Smooth muscle cell (in vitro differentiated cells): ENCODE measurements around the gene ADGRA1. TPM values are rescaled to one million over a fixed set of nuclear protein-coding genes. Genes with fewer than 3 reads are reported as not detected.

Experiments used
- DNase-seq: peaks from one replicate; lab custom pipeline; 2025; ENCODE audit not compliant: unreplicated experiment; lab: John Stamatoyannopoulos, UW
- H2AFZ ChIP-seq: fragments of 200-600 bp; sonication (generic); 2 replicates; pipeline ENCODE4 v1.6.0; 2016; ENCODE audit warnings: antibody characterized with exemption, low read depth, mild to moderate bottlenecking
- H3F3A ChIP-seq: fragments of 200-600 bp; sonication (generic); 2 replicates; pipeline ENCODE4 v1.6.0; 2017; ENCODE audit warnings: antibody characterized with exemption, low read depth
- H3K27ac ChIP-seq: fragments of 200-600 bp; sonication (generic); 2 replicates; pipeline ENCODE4 v1.5.1; 2016; ENCODE audit warnings: low read depth, mild to moderate bottlenecking
- H3K27me3 ChIP-seq: fragments of 200-600 bp; sonication (generic); 2 replicates; pipeline ENCODE4 v1.6.1; 2016; ENCODE audit warnings: low read depth, mild to moderate bottlenecking
- H3K36me3 ChIP-seq: fragments of 200-600 bp; sonication (generic); 2 replicates; pipeline ENCODE4 v1.5.1; 2016; ENCODE audit warnings: low read depth
- H3K4me1 ChIP-seq: fragments of 200-600 bp; sonication (generic); 2 replicates; pipeline ENCODE4 v1.5.1; 2016; ENCODE audit warnings: low read depth
- H3K4me2 ChIP-seq: fragments of 200-600 bp; sonication (generic); 2 replicates; pipeline ENCODE4 v1.6.0; 2016; ENCODE audit warnings: mild to moderate bottlenecking
- H3K4me3 ChIP-seq: fragments of 200-600 bp; sonication (generic); 2 replicates; pipeline ENCODE4 v1.5.1; 2016; ENCODE audit warnings: mild to moderate bottlenecking
- H3K79me2 ChIP-seq: fragments of 200-600 bp; sonication (generic); 2 replicates; pipeline ENCODE4 v1.6.0; 2016; ENCODE audit warnings: low read depth, mild to moderate bottlenecking
- H3K9ac ChIP-seq: fragments of 200-600 bp; sonication (generic); 2 replicates; pipeline ENCODE4 v1.6.0; 2016; ENCODE audit warnings: low read depth
- H3K9me3 ChIP-seq: fragments of 200-600 bp; sonication (generic); replicated peaks from 2 replicates; pipeline ENCODE4 v1.5.1; 2016; ENCODE audit warnings: low read depth
- H4K20me1 ChIP-seq: fragments of 200-600 bp; sonication (generic); 2 replicates; pipeline ENCODE4 v1.6.0; 2016; ENCODE audit warnings: low read depth
- WGBS: methylation state at CpG from one replicate; pipeline ENCODE4 v1.1.7; 2016; ENCODE audit warnings: low lambda C conversion rate; 5-methylcytosine and 5-hydroxymethylcytosine counted together
- polyA plus RNA-seq: library from polyadenylated mRNA; unstranded; fragments of >200 nt; fragmentation: Nextera tagmentation; extraction: Ambion mirVana; gene quantifications from 2 replicates; pipeline ENCODE4 v1.2.1, GENCODE V29; 2016
- total RNA-seq: library from RNA; depleted of rRNA; stranded (reverse); fragments of >200 nt; gene quantifications from 2 replicates; pipeline ENCODE4 v1.2.3, GENCODE V29; 2014
- TF ChIP-seq, protein P1 (sequence below): fragments of 200-600 bp; sonication (generic); IDR thresholded peaks from 2 replicates; pipeline ENCODE4 v1.5.1; 2017; ENCODE audit warnings: borderline replicate concordance, mild to moderate bottlenecking, antibody characterized with exemption; ENCODE audit not compliant: insufficient read depth, poor library complexity, severe bottlenecking

ADGRA1 gene
- total and polyA plus RNA-seq, 2 experiments from 2014 or later: not detected

GRCh38 chr10:133177380-133178157 is 89.8 kb downstream of the ADGRA1 start:
- Histone ChIP-seq H3K79me2 (no peaks in the 10 kb centered on the region), H3K27me3 (no peaks in the 10 kb centered on the region), H3K9ac (no peak overlapping the region), H3K9me3 (no peaks in the 10 kb centered on the region), H3K36me3 (no peaks in the 10 kb centered on the region), H3K4me1 (no peaks in the 10 kb centered on the region), H4K20me1 (no peaks in the 10 kb centered on the region), H3F3A (no peaks in the 10 kb centered on the region), H2AFZ (no peak overlapping the region), H3K27ac (no peak overlapping the region), H3K4me3 (no peak overlapping the region), H3K4me2 (no peak overlapping the region)
- WGBS: 97% methylated on average over 12 of the region's 12 CpGs
- TF ChIP-seq, protein P1, sequence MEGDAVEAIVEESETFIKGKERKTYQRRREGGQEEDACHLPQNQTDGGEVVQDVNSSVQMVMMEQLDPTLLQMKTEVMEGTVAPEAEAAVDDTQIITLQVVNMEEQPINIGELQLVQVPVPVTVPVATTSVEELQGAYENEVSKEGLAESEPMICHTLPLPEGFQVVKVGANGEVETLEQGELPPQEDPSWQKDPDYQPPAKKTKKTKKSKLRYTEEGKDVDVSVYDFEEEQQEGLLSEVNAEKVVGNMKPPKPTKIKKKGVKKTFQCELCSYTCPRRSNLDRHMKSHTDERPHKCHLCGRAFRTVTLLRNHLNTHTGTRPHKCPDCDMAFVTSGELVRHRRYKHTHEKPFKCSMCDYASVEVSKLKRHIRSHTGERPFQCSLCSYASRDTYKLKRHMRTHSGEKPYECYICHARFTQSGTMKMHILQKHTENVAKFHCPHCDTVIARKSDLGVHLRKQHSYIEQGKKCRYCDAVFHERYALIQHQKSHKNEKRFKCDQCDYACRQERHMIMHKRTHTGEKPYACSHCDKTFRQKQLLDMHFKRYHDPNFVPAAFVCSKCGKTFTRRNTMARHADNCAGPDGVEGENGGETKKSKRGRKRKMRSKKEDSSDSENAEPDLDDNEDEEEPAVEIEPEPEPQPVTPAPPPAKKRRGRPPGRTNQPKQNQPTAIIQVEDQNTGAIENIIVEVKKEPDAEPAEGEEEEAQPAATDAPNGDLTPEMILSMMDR: no peak
- DNase-seq: no peak

DNA sequence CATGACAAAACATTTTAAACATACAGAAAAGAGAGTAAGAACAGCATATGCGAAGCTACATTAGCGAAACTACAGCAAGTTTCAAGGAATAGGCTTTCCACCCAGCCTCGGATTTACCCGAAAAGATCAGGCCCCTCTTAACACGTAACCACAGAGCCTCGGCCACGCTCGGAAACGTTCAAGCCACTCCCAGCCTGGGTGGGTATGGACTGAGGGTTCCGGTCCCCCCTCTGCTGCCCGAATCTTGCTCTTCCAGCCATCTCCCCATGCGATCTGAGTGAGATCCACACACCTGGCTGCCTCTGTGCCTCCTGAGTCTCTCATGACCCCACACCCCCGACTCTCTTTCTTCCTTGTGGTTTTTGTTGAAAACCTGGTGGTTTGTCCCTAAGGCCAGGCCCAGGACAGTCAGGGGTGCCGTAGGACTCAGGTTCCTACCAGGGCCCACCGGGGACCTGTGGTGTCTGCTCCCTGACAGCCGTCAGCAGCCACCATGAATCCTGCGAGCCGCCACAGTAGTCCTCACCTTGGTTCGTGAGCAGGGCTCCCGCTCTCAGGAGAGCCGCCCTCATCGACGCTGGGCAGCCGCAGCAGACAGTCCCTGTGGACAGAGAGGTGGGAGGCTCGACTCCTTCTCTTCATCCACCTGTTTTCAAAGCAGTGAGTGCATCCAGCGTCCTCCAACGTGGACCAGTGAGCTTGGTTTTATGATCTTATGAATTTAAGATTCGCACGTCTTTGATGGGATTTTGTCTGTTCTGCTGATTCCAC is 90.8 kb downstream of the ADGRA1 start:
- Histone ChIP-seq H2AFZ (no peak overlapping the region), H3K79me2 (no peaks in the 10 kb centered on the region), H3K4me3 (no peak overlapping the region), H3K36me3 (no peaks in the 10 kb centered on the region), H4K20me1 (no peaks in the 10 kb centered on the region), H3K9me3 (no peaks in the 10 kb centered on the region), H3K4me1 (no peaks in the 10 kb centered on the region), H3F3A (no peaks in the 10 kb centered on the region), H3K27me3 (no peaks in the 10 kb centered on the region), H3K4me2 (no peak overlapping the region), H3K9ac (no peak overlapping the region), H3K27ac (no peak overlapping the region)
- 92% methylated on average over 28 of the region's 29 CpGs for WGBS
- TF ChIP-seq, protein P1: no peak
- DNase-seq: no peak

GRCh38 chr10:133179128-133179520 is 91.4 kb downstream of the ADGRA1 start:
- TF ChIP-seq, protein P1: no peak
- Histone ChIP-seq H3K4me3 (no peak overlapping the region), H3K4me2 (no peak overlapping the region), H3K27ac (no peak overlapping the region), H3K27me3 (no peaks in the 10 kb centered on the region), H2AFZ (no peak overlapping the region), H4K20me1 (no peaks in the 10 kb centered on the region), H3F3A (no peaks in the 10 kb centered on the region), H3K9ac (no peak overlapping the region), H3K9me3 (no peaks in the 10 kb centered on the region), H3K4me1 (no peaks in the 10 kb centered on the region), H3K36me3 (no peaks in the 10 kb centered on the region), H3K79me2 (no peaks in the 10 kb centered on the region)
- WGBS: 87% methylated on average over 11 of the region's 11 CpGs
- DNase-seq: no peak
